HCT116 (cell line): ENCODE results near the gene MYO7B. TPM values are rescaled to one million over a fixed set of nuclear protein-coding genes. Genes with fewer than 3 reads are reported as not detected.

Source experiments
- ATAC-seq: fragments of 200-7000 bp; cut with Tn5 transposase; 2 replicates; pipeline ENCODE4 v1.9.1; 2020; ENCODE audit warnings: mild to moderate bottlenecking, moderate library complexity
- BruUV-seq: library from RNA; stranded (reverse); fragments of 400-500 nt; replicated peaks from 2 replicates; lab custom pipeline; 2021; lab: Mats Ljungman, UMichigan
- CTCF ChIA-PET: fragments of 300-600 bp; sonication (Branson Sonifier 250); formaldehyde crosslinking; loops from one replicate; lab custom pipeline; 2021; ENCODE audit warnings: antibody characterized with exemption; lab: Charles Lee
- POLR2A ChIA-PET: fragments of 300-600, 350-600 bp; sonication (Branson Sonifier 250); formaldehyde crosslinking; loops from one replicate; lab custom pipeline; 2021; ENCODE audit warnings: antibody characterized with exemption; lab: Charles Lee
- RAD21 ChIA-PET, 2 experiments: fragments of 300-600 bp; sonication (Branson Sonifier 250); formaldehyde crosslinking; loops; one replicate each; lab custom pipeline; 2023; ENCODE audit warnings: low total read pairs in 2 of 2; ENCODE audit not compliant: uncharacterized antibody in 2 of 2, unreplicated experiment in 2 of 2, low non-redundant PET in 1 of 2; lab: Charles Lee
- DNase-seq: peaks from one replicate; pipeline ENCODE4 v3.0.0-alpha.2; 2010; ENCODE audit warnings: low read depth, low spot score
- H2AFZ ChIP-seq: fragments of 200-600 bp; shearing (Covaris generic), sonication (generic); 2 replicates; pipeline ENCODE4 v1.6.1; 2017; ENCODE audit warnings: low read depth, mixed run types, mixed read lengths, antibody characterized with exemption, low read length; ENCODE audit not compliant: poor library complexity, severe bottlenecking
- H3K27ac ChIP-seq: 2 replicates; pipeline ENCODE4 v1.5.1; 2012; ENCODE audit warnings: low read depth, low read length
- H3K27me3 ChIP-seq: fragments of 200-600 bp; sonication (generic); 2 replicates; pipeline ENCODE4 v1.6.1; 2016; ENCODE audit warnings: mixed run types, low read length, mixed read lengths; ENCODE audit not compliant: insufficient read depth
- H3K36me3 ChIP-seq, 2 experiments: fragments of 200-500 bp in 1 of 2; fragments of 200-600 bp in 1 of 2; sonication (Bioruptor generic) in 1 of 2; sonication (generic) in 1 of 2; 2 replicates each; pipeline versions ENCODE4 v1.5.1 to v1.6.1; 2014 to 2016; ENCODE audit warnings: low read length in 2 of 2, inconsistent platforms in 1 of 2, mixed read lengths in 1 of 2, mixed run types in 1 of 2; ENCODE audit not compliant: insufficient read depth in 2 of 2, control insufficient read depth in 1 of 2
- H3K4me1 ChIP-seq, 2 experiments: fragments of 200-600 bp in 1 of 2; sonication (generic) in 1 of 2; 2 replicates each; pipeline versions ENCODE4 v1.5.1 to v1.6.1; 2012 to 2017; ENCODE audit warnings: low read length in 2 of 2, inconsistent platforms in 1 of 2, mild to moderate bottlenecking in 1 of 2, mixed read lengths in 1 of 2, mixed run types in 1 of 2, moderate library complexity in 1 of 2; ENCODE audit not compliant: insufficient read depth in 2 of 2, control insufficient read depth in 1 of 2
- H3K4me2 ChIP-seq: fragments of 200-600 bp; sonication (generic); 2 replicates; pipeline ENCODE4 v1.6.1; 2017; ENCODE audit warnings: mixed run types, low read length, mixed read lengths
- H3K4me3 ChIP-seq, 2 experiments: fragments of 200-600 bp in 1 of 2; sonication (generic) in 1 of 2; replicated peaks in 1 of 2; 2 replicates each; pipeline ENCODE4 v1.5.1; 2011 to 2016; ENCODE audit warnings: low read length in 2 of 2, control low read depth in 1 of 2, low read depth in 1 of 2, mild to moderate bottlenecking in 1 of 2, mixed read lengths in 1 of 2, mixed run types in 1 of 2
- H3K79me2 ChIP-seq: fragments of 200-600 bp; sonication (generic); 2 replicates; pipeline ENCODE4 v1.6.1; 2017; ENCODE audit warnings: mild to moderate bottlenecking, mixed run types, low read length, moderate library complexity, mixed read lengths; ENCODE audit not compliant: insufficient read depth
- H3K9ac ChIP-seq: fragments of 200-600 bp; sonication (generic); 2 replicates; pipeline ENCODE4 v1.6.1; 2016; ENCODE audit warnings: low read length, mixed read lengths
- H3K9me2 ChIP-seq: fragments of 200-600 bp; sonication (generic), shearing (Covaris generic); 2 replicates; pipeline ENCODE4 v1.6.1; 2017; ENCODE audit warnings: mixed run types, mild to moderate bottlenecking, moderate library complexity; ENCODE audit not compliant: insufficient read depth
- H3K9me3 ChIP-seq, 2 experiments: fragments of 200-500 bp in 1 of 2; fragments of 200-600 bp in 1 of 2; sonication (Bioruptor generic) in 1 of 2; sonication (generic) in 1 of 2; 2 replicates each; pipeline ENCODE4 v1.6.1; 2014 to 2017; ENCODE audit warnings: low read length in 2 of 2, mixed read lengths in 2 of 2, inconsistent platforms in 1 of 2, low read depth in 1 of 2, mild to moderate bottlenecking in 1 of 2, mixed run types in 1 of 2, moderate library complexity in 1 of 2; ENCODE audit not compliant: control insufficient read depth in 1 of 2, insufficient read depth in 1 of 2
- H4K20me1 ChIP-seq: fragments of 200-600 bp; sonication (generic), shearing (Covaris generic); 2 replicates; pipeline ENCODE4 v1.6.1; 2017; ENCODE audit warnings: mixed run types, mild to moderate bottlenecking, moderate library complexity; ENCODE audit not compliant: insufficient read depth
- POLR2AphosphoS5 ChIP-seq: IDR thresholded peaks from 2 replicates; pipeline ENCODE4 v1.6.1; 2011; ENCODE audit warnings: mild to moderate bottlenecking, low read depth, low read length, moderate library complexity
- RAD21 ChIP-seq: IDR thresholded peaks from 2 replicates; pipeline ENCODE4 v1.6.1; 2012; ENCODE audit warnings: low read depth, mild to moderate bottlenecking
- SP1 ChIP-seq: IDR thresholded peaks from 2 replicates; pipeline ENCODE4 v1.6.1; 2012; ENCODE audit warnings: low read depth
- SRF ChIP-seq: IDR thresholded peaks from 2 replicates; pipeline ENCODE4 v1.6.1; 2012; ENCODE audit warnings: low read depth
- intact Hi-C: fragments of 100-400 bp; cut with micrococcal nuclease; formaldehyde crosslinking; loops from 2 replicates; pipeline ENCODE4 v1.10.0; 2022
- total RNA-seq: library from RNA; stranded (reverse); gene quantifications from one replicate; pipeline ENCODE4 v1.2.1, GENCODE V29; 2021; ENCODE audit not compliant: unreplicated experiment
- TF ChIP-seq, protein P1 (sequence below): IDR thresholded peaks from 2 replicates; pipeline ENCODE4 v1.6.1; 2012

The MYO7B gene
- total RNA-seq, 1 experiment from 2014 or later: 0.07 TPM

DNA sequence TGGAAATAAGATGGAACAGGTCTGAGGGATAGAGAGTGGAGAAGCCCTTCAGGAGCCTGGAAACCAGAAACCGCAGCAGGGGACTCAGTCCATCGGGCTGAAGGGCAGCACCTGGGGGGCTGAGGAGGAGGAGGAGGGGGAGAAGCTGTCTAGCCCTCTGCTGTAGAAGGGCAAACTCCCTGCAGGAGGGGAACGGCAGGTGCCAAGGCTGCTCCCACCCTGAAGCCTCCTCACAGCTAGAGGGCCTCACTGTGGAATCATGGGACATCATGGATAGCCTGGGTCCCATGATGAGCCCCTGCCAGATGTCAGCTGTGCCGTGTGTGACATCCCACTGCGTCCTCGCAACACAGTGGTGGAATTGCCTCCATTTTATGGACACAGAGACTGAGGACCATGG lies 435 bp downstream of the MYO7B start:
- POLR2A ChIA-PET: no interaction called here
- intact Hi-C loops: no loop called here

DNA sequence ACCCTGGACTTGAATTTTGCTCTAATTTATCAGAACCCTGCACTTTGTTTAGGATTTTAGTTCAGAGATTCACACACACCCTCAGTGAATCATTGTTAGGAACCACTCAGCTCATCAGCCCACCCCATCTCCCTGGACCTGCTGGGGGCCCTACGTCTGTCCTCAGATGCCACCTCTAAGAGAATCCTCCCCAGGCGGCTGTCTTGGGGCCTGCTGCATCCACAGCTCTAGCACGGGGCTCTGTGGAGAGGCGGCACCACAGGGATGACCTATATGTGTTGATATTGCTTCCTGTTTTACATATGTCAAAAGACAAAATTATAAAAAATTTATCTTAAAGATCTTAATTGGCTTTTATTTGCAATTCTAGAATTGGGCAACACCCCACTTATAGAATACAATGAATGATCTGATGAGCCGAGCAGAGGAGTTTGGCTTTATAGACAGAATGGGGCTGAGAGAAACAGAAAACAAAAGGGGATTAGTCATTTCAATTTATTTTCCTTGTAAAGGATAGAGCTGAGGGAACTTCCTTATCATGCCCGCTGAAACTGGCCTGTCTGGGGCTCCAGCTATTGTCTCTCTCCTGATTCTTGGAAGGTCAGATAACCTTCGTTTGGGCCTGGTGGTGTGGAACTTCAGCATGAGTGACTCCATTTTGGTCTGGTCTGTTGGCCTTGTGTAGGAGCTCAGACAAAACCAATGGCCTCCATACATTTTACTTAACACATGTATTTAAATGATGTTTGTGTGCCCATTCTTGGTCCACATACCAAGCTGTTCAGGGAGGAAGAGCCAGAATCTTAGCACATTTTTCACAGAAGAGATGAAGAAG lies 1.4 kb downstream of the MYO7B start:
- TF ChIP-seq, protein P1, sequence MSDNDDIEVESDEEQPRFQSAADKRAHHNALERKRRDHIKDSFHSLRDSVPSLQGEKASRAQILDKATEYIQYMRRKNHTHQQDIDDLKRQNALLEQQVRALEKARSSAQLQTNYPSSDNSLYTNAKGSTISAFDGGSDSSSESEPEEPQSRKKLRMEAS: no peak
- no peak for TF ChIP-seq SP1
- no peak for TF ChIP-seq SRF
- H3K9ac ChIP-seq: no peak overlapping the region
- H3K36me3 ChIP-seq: no peaks in the 10 kb centered on the region
- peaks cover 11% of the 10 kb centered on the region for H3K27me3 ChIP-seq
- DNase-seq: no peak
- ChIA-PET CTCF (no interaction called here), RAD21 (no interaction called here), POLR2A (no interaction called here)
- H3K27ac ChIP-seq: no peak overlapping the region
- no peak for ATAC-seq
- H3K79me2 ChIP-seq: no peaks in the 10 kb centered on the region
- no TSS peak for BruUV-seq
- H3K4me3 ChIP-seq: no peak overlapping the region
- no peak overlapping the region for H3K4me2 ChIP-seq
- no peaks in the 10 kb centered on the region for H4K20me1 ChIP-seq
- H3K9me3 ChIP-seq: no peaks in the 10 kb centered on the region
- no peaks in the 10 kb centered on the region for H3K4me1 ChIP-seq
- H3K9me2 ChIP-seq: no peaks in the 10 kb centered on the region
- H2AFZ ChIP-seq: no peak overlapping the region
- intact Hi-C loops: no loop called here

More for the DNA sequence above, 435 bp downstream of the MYO7B start:
- Histone ChIP-seq H3K4me3 (no peak overlapping the region), H3K9me2 (no peaks in the 10 kb centered on the region), H3K79me2 (no peaks in the 10 kb centered on the region), H3K36me3 (no peaks in the 10 kb centered on the region), H3K4me1 (peaks cover 0 to 4% of the 10 kb centered on the region in 2 experiments; a peak in 1 of 4 replicates), H3K9me3 (no peaks in the 10 kb centered on the region), H3K27me3 (peaks cover 11% of the 10 kb centered on the region), H2AFZ (no peak overlapping the region), H4K20me1 (no peaks in the 10 kb centered on the region), H3K27ac (no peak overlapping the region), H3K4me2 (no peak overlapping the region), H3K9ac (no peak overlapping the region)
- ATAC-seq (no peak), DNase-seq (no peak)
- no TSS peak for BruUV-seq
- ChIA-PET RAD21 (no interaction called here), CTCF (no interaction called here)
- TF ChIP-seq RAD21 (no peak), POLR2AphosphoS5 (no peak)
